GM13976 (cell line): Measurements from ENCODE around the gene MYO5B.

Experiments
- DNase-seq: peaks from one replicate; pipeline ENCODE4 v3.0.0; 2012; ENCODE audit warnings: low spot score
- CTCF ChIP-seq: IDR thresholded peaks from 2 replicates; pipeline ENCODE4 v1.5.1; 2012; ENCODE audit warnings: borderline replicate concordance, mild to moderate bottlenecking; ENCODE audit not compliant: insufficient read depth; ENCODE audit errors: extremely low read depth, missing control alignments, control extremely low read depth
- in situ Hi-C: fragments of 300-500 bp; cut with MboI; formaldehyde crosslinking; loops from one replicate; pipeline ENCODE4 v1.12.0; 2022; ENCODE audit warnings: low sequenced_read_pairs, mixed read lengths, inconsistent platforms; ENCODE audit not compliant: unreplicated experiment

The MYO5B gene

GRCh38 chr18:49968644-49969309 lies 226.2 kb downstream of the MYO5B start:
- no peak for DNase-seq
- in situ Hi-C loops, result no loop called here
- TF ChIP-seq CTCF, result no peak

DNA sequence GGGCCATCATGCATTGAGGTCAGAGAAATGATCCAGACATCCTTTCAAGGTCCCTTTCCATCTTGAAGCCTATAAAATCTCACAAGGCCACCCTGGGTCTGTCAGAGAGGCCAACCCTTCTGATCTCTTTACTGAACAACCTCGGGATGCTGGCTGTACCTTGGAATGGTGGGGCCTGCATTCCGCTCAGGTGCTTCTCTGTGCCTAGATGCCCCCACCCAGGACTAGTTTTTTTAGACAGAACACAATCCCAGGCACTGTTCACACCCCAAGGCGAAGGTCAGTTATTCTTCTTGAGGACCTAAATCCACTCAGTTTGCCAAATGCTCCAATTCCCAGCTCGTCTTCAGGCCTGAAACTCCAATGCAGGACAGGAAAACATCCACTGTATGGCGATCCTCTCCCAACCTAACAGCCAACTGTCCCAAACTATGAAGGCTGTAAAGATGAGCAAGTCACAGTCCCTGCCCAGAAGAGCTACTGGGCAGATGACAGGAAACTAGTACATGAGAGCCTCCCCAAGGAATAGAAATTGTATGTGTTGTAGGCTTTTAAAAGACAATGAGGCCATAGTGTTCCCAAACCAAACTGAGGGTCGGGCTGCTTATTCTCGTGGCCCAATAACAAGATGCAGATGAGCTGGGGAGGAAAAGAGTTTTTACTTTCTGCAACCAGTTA lies 227.2 kb downstream of the MYO5B start:
- TF ChIP-seq CTCF, result no peak
- in situ Hi-C loops, result no loop called here
- no peak for DNase-seq

DNA sequence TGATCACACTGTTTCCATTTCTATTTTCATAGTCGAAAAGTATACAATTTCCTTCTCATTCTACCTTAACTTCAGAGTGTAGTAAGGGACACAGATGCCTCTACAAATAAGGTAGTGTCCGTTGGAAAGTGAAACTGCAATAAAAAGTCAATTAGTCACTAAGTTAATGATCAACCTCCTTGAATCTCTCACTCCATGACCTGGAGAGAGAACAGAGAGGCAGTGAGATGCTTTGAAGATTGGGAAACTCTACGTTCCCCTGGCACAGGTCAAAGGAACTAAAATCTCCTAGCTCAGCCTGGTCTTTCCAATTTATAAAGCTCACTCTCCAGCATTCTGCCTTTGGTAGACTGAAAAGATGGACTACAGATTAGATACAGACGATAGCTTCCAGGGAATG lies 227.8 kb downstream of the MYO5B start:
- no peak for TF ChIP-seq CTCF
- DNase-seq, result no peak
- in situ Hi-C loops, result no loop called here

DNA sequence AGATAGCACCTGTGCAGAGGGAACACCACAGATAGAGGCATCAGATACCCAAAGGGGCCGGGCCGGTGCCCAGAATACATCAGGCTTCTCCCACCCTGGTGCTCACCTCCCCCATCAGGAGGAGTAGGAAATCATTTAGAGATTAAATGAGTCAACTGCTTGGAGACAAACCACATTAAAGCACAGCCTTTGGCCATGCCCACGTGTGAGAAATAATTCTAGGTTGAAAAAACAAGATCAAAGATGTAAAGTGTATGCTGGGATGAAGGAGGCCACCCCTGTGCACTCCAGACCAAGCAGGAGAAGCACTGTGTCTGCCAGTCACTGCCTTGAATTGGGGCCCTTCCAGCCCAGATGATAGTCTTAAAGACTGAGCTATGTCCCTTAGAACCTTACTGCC lies 228.9 kb downstream of the MYO5B start:
- no peak for TF ChIP-seq CTCF
- in situ Hi-C loops, result no loop called here
- no peak for DNase-seq

- no peak for TF ChIP-seq CTCF
- in situ Hi-C loops, result no loop called here
Observed at GRCh38 chr18:49963217-49963616, 231.7 kb downstream of the MYO5B start.

GRCh38 chr18:49961271-49961670 lies 233.7 kb downstream of the MYO5B start:
- no peak for DNase-seq
- in situ Hi-C loops, result no loop called here
- no peak for TF ChIP-seq CTCF

More at GRCh38 chr18:49963217-49963616, 231.7 kb downstream of the MYO5B start:
- no peak for DNase-seq
